ENCODE results near the gene TMEM215. TPM values are rescaled to one million over a fixed set of nuclear protein-coding genes. Genes with fewer than 3 reads are reported as not detected.

The TMEM215 gene
- polyA plus RNA-seq, 1 experiment = not detected

DNA sequence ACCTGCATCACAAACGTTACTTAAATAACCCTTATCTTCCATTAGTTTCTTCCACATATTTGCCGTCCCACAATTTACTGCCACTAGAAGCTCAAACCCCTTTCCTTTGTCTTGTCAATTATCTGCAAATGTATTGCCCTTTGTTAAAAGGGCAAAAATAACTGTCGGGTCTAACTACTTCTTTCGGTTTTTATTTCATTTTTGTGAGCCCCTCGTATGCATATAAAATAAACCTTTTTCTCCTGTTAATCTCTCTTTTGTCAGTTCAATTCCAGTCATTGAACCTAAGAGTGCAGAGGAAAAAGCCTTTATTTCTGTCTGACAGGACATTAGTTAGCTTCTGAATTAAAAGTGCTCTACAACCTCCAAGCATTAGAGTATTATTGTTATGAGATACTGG lies 45.5 kb downstream of the TMEM215 start:
- H3K27me3 ChIP-seq (ENCODE audit: control insufficient read depth, insufficient read depth, low read length) = peaks cover 1% of the 10 kb centered on the region; the same call in 1 of the 2 replicates
- DNase-seq (ENCODE audit: low read depth) = no peak
- CTCF ChIA-PET = no interaction called here
- TF ChIP-seq, protein P1, sequence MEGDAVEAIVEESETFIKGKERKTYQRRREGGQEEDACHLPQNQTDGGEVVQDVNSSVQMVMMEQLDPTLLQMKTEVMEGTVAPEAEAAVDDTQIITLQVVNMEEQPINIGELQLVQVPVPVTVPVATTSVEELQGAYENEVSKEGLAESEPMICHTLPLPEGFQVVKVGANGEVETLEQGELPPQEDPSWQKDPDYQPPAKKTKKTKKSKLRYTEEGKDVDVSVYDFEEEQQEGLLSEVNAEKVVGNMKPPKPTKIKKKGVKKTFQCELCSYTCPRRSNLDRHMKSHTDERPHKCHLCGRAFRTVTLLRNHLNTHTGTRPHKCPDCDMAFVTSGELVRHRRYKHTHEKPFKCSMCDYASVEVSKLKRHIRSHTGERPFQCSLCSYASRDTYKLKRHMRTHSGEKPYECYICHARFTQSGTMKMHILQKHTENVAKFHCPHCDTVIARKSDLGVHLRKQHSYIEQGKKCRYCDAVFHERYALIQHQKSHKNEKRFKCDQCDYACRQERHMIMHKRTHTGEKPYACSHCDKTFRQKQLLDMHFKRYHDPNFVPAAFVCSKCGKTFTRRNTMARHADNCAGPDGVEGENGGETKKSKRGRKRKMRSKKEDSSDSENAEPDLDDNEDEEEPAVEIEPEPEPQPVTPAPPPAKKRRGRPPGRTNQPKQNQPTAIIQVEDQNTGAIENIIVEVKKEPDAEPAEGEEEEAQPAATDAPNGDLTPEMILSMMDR (IDR thresholded peaks at IDR 0.05; ENCODE audit: insufficient read depth, low read depth, low read length) = no peak
- POLR2A ChIA-PET = no interaction called here
- no peak overlapping the region for H3K4me3 ChIP-seq (ENCODE audit: low read depth, low read length)
- H3K36me3 ChIP-seq (ENCODE audit: control insufficient read depth, insufficient read depth, low read length) = no peaks in the 10 kb centered on the region

DNA sequence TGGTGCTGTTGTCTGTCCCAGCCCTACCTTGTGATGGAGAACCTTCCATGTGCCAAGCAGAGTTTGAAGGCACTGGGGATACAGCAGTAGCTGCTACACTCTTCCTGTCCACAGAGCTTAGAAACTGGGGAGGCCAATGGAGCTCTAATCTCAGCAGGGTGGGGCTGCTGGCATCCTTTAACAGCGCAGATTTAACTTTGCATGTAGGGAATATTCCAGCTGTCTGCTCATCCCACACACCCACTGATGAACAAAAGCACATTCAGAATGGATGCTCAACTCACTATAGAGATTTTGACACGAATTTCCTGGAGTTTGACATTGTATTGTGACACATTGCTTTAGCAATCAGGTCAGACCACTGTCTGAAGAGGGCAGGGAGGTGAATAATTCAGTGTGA lies 49.0 kb downstream of the TMEM215 start:
- no peak for DNase-seq (ENCODE audit: low read depth)
- H3K36me3 ChIP-seq (ENCODE audit: control insufficient read depth, insufficient read depth, low read length) = no peaks in the 10 kb centered on the region
- TF ChIP-seq, protein P1 (IDR thresholded peaks at IDR 0.05; ENCODE audit: insufficient read depth, low read depth, low read length) = no peak
- ChIA-PET POLR2A (no interaction called here), CTCF (interaction anchor here (1.3 kb wide), 1 partner anchor 137 kb away, joined by 3 read pairs; no protein-coding TSS in a partner anchor)
- no peaks in the 10 kb centered on the region for H3K27me3 ChIP-seq (ENCODE audit: control insufficient read depth, insufficient read depth, low read length)
- H3K4me3 ChIP-seq (ENCODE audit: low read depth, low read length) = no peak overlapping the region

Small RNA genes lying within 50 kb of the gene (small RNA-seq; reads per million reads assigned to genes)
- not detected for gene RF00019 (ENCODE audit: insufficient read length, low read depth, low replicate concordance)

Other genes with a start within 250 kb of the TMEM215 start
- 7.6 and 9.2 TPM in 2 replicates for gene SMIM27, start 231.2 kb upstream of the TMEM215 start, polyA plus RNA-seq (2011; rRNA removed)
- 5.4 and 12.4 TPM in 2 replicates for gene TOPORS, start 231.0 kb upstream of the TMEM215 start, polyA plus RNA-seq (2011; rRNA removed)
- gene NDUFB6, start 210.4 kb upstream of the TMEM215 start, polyA plus RNA-seq (2011; rRNA removed) = 63.8 and 72.5 TPM in 2 replicates
- 0.01 TPM in 1 of 2 replicates, not detected in the other for gene TAF1L, start 147.9 kb upstream of the TMEM215 start, polyA plus RNA-seq (2011; rRNA removed)
- 24.0 and 38.3 TPM in 2 replicates for gene APTX, start 218.1 kb downstream of the TMEM215 start, polyA plus RNA-seq (2011; rRNA removed)
- 49.7 and 108 TPM in 2 replicates for gene DNAJA1, start 241.7 kb downstream of the TMEM215 start, polyA plus RNA-seq (2011; rRNA removed)

All from BJ (cell line).